NOMO-1 treated with dmso at 0.1 percent for 144 hours (cell line): ENCODE results near the gene RGS6.

Experiments
- DNase-seq: peaks from one replicate; lab custom pipeline; 2025; ENCODE audit not compliant: unreplicated experiment; lab: John Stamatoyannopoulos, UW

Gene RGS6

DNA sequence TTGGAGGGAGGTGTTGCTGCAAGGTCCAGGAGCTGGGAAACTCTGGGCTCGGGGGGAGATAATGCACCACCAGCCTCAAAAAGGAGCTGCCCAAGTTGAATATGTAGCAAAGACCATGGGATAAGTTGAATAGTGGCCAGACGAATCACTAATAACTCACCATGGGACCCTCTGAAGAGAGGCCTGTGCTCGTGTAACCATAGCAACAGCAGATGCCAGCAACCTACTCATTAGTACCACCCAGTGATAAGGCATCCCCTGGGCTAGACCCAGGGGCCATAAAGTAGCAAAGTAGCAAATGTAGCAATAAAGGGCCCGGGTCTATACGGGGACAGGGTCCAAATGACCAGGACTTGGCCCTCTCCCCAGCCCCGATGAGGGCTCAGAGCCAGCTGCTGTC is 633.7 kb downstream of the RGS6 start:
- no peak for DNase-seq

DNA sequence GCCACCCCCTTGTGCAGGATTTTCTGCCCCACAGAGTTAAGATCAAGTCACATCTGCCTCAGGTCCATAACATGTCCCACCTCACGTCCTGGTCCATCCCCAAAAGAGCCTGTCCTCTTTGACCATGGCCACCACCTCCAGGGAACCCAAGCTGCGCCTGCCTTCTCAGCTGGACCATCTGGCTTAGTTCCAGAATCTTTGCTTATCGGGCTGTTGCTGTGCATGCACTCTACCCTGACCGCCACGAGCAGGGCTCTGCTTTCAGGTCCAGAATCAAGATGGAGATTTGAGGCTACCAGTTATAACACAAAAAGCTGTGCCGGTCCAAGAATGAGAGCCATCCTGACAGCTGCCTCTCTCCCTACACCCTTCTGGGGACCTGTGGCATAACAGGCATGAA is 635.0 kb downstream of the RGS6 start:
- DNase-seq, result no peak

DNA sequence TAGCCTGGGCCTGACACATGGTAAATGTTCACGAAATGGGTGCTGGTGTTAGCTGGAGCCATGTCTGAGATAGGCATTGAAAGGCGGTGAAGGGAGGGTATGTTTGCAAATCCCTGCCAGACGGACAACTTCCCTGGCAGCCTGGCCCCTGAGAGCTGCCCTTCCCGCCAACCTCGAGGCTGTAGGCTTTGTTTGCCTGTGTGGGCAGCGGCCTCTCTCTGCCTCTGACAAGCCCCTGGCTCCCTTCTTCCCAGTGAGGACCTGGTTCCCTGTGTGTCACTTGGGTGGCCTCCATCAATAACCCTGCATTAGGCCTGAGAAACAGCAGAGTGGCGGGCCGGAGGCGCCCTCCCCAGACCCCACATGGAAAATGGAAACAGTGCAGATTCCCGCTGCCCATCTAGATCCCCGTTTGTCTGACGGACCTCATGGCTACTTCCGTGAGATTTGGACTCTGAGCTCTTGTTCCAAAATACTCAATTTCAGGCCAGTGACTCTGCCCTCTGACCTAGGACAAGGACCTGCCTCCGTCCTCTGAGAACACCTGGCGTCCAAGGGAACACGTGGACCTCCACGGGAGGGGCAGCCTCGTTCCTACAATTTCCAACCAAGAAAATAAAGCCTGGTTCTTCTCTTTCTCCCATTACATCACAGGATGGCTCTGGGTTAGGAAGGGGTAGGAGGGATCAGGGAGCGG is 636.2 kb downstream of the RGS6 start:
- DNase-seq, result no peak

DNA sequence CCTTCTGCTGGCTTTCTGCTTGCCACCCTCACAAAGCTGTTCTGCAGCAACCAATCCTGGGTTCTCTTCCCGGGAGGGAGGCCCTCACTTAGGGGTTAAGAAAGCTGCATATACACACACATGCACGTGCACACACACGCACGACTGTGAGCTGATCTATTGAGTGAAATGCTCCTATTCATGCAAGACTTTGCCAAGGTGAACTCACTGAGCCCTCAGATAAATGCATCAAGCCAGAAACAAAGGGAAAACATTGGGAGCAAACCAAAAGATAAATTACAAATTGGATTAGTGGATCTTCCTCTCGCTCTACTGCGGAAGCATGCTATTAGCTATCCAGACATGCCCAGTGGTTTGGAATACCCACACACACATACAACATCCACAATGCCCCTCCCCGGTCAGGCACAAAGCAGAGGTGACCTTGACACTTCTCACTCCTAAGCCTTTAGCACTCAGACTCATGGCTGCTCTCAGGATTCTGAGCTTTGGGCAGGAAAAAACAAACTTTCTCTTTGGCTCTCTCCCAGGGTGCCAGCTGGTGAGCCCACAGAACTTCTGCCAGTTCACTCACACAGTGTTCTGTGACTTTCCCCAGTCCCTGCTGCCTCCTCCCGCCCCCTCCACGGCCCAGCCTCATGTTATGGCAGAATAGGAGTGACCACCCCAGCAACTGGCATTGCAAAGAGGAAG is 641.6 kb downstream of the RGS6 start:
- DNase-seq, result no peak

DNA sequence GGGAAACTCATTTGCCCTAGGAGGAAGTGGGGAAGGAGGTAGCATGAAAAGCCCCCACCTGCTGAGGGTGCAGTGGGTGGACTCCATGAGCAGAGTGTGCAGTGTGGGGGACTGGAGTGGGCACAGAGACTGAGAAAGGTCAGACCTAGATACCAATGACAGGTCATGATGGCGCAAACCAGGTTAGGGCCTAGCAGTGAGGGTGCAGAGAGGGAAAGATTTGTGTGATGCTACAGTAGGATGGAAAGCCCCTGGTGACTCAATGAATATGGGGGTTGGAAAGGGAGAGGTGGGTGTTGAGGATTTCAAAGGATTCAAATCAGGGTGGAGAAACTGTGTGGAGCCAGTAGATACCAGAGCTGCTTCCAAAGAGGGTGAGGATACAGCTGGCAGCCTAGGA is 642.5 kb downstream of the RGS6 start:
- DNase-seq, result no peak

DNA sequence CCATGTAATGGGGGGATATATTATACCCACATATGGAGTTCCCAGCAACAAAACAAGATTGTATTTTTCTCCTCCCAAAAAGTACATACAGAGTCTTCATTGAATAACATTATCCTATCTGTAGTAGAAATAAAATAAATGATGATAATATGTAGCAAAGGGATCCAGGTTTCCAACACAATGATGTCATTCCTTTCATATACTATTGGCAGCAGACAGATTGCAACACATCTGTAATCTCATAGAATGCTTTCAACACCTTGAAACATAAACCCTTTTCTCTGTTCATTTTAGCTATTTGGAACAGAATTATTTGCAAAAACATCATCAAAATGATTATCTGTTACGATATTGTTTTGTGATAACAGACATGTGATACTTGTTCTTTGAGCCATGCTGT is 644.0 kb downstream of the RGS6 start:
- no peak for DNase-seq

DNA sequence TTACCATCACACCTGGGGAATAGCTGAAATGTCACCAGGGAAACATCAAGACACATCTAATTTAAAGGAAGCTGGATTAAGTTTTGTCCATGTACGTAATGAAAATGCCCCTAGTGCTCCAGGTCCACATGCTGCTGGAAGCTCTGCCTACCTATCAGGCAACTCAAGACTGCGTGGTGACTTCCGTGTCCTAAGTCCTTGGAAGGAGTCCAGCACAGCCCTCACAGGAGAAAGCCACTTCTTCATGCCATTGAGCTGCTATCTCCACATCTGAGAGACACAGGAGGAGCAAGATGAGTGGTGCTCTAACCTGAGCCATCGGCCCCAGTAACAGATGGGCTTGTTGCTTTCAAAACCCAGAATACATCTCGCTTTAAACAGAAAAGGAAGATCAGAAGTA is 645.3 kb downstream of the RGS6 start:
- DNase-seq, result no peak

DNA sequence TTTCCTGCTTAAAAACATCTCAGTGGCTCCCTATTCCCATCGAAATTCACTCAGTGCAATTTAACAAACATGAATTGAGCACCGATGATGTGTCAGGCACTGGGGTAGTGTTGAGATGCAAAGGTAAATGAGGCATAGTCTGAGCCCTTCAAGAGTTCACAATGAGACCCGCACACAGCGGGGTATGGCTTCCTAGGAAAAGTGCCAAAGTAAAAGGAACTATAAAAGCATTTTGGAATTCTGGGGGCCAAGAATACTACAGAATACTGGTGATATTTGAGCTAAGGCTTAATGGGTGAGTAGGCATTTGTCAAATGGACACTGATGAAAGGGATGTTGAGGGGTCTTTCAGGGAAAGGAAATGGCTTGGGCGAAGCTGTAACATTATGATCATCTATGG is 646.3 kb downstream of the RGS6 start:
- DNase-seq, result no peak

DNA sequence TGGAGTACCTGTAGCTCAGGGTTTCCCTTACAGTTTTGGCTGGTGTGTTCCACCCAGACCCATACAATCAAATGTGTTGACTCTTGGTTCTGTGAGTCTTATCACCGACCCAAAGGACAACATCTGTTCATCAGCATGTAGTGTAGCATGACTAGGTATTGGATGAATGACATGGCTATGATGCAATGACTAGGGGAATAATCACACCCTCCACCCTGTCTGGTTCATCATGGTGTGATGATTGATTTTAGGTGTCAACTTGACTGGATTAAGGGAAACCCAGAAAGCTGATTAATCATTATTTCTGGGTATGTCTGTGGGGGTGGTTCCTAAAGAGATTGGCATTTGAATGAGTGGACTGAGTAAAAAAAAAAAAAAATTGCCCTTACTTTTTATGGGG is 650.4 kb downstream of the RGS6 start:
- DNase-seq, result no peak

DNA sequence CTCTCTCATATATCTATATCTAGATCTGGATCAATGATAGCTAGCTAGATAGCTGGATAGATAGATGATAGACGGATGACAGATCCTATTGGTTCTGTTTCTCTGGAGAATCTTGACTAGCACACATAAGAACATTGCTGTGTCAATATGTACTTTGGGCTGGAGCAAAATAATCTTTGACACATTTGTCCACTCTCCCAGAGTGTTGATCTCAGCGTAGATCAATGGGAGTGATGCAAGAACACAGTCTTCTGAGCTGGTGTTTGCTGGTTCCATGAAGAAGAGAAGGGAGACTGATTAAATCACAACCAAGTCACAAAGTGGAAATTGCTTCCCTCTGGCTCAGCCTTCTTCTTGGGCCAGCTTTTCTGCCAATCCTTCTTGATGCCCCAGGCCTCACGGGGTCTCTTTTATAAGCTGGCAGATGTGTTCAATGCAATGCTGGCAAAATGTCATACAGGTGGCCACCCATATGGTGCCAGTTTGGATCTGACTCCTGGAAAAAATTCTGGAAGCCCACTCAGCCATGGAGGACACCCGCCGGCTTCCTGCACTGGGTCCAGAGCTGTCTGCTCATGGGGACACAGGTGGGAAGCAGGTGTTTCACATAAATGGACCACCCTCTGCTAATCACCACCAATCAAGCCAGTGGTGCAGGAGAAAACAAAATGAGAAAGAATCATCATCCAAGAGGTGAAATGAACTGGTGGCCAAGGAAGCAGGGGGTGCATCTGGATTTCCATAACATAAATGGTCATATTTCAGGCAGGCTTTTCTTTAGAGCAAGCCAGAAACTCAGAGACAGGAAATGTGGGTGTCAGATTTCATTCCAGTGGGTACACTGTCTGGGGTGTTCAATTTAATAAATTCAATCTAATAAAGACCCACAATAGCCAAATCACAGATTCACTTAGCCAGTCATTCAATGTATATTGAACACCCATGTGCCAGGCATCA is 651.4 kb downstream of the RGS6 start:
- no peak for DNase-seq

DNA sequence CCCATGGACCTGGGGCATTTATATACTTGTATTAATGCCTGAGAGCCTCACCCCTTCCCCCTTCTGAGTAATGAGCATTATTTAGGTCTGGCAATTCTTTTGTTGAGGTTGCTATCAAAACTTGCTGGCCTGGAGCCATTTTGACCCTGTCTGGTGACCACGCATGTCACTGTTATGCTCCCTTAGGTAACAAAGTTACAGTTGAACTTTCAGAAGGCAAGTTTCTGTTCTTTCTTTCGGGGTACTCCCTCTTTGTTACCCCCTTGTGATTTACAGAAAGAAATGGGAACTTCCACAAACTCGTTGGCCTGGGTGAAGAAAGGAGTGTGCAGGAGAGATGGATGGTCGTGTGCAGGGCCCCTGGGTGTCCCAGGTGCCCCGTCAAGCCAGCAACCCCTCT is 656.3 kb downstream of the RGS6 start:
- no peak for DNase-seq

DNA sequence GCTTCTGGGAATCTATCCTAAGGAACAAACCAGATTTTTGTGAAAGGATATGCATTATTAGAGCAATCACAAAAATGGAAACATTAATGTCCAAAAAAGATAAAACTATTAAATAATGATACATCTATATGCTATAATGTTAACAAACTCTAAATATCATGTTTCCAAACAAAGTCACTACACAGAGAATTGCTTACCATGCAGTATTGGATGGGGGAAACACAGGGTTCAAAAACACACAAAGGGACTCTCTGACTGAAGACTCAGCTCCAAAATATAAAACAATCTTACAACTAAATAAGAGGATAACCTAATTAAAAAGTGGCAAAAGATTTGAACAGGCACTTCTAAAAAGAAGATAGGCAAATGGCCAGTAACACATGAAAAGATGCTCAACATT is 657.4 kb downstream of the RGS6 start:
- no peak for DNase-seq

DNA sequence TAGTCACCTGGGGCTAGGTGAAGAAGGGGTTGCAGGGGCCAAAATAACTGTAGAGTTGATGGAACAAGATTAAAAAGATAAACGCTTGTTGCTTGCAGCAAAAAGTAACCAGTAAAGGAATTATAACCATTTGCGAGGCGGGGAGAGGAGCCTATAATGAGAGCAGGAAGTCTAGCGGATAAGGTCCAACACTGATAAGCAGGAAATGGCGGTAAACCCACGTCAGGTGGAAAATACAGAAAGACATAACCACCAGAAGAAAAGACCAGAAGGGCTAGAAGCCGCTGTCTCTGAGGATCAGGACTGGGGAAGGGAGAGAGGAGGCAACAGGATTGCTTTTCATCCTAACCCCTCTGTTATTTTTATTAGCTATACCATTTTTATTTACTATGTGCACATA is 658.3 kb downstream of the RGS6 start:
- no peak for DNase-seq

DNA sequence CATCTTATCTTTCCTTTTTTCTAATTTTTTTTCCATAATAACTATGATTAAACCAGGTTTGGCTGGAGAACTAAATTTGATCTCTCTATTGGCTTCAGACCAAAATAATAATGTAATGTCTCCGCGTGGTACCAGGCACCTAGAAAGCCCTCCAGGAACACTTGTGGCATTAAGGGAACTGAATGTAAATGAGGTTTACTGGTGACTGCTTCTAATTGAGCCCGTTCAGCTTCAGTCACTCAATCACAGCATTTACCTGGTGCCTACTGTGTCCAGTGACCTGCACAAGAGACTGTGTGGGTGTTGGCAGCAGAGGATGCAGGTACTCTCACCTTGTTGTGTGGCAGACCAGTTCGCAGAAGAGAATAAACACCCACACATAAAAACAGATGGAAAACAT is 659.2 kb downstream of the RGS6 start:
- no peak for DNase-seq

DNA sequence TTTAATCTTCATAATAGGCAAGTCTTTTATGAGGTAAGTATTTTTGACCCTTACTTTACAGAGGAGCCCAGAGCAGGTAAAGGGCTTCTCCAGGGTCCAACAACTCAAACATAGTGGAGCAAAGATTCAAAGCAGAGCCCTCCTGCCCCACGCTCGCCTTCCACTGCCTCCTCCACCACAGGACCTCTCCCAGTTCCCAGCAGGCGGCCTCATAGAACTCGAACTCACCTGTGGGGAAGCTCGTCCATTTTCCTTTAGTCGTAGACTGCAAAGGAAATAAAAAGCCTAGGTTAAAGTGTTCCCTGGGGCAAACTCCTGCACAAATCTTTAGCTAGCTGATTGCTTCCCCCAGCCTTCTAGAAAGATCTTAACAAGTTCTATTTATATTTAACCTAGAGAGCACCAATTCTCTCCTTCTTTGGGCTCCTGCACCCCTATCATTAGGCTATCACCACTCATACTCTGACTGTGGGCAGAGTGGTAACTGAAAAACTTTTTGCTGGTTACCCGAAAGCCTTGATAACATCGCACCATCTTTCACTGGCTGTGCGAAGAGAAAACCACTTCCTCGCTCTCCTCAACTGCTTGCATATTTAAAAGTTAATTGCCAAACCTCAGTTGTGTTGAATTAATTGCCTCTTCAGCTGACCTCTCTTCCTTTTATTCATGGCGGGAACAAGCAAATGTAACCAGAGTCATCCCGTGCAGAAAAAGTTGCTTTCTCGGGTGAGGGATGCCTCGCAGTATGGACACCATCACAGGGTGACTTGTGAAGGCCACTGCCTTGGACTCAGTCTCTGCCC is 662.1 kb downstream of the RGS6 start:
- DNase-seq, result peak; percentile 4

DNA sequence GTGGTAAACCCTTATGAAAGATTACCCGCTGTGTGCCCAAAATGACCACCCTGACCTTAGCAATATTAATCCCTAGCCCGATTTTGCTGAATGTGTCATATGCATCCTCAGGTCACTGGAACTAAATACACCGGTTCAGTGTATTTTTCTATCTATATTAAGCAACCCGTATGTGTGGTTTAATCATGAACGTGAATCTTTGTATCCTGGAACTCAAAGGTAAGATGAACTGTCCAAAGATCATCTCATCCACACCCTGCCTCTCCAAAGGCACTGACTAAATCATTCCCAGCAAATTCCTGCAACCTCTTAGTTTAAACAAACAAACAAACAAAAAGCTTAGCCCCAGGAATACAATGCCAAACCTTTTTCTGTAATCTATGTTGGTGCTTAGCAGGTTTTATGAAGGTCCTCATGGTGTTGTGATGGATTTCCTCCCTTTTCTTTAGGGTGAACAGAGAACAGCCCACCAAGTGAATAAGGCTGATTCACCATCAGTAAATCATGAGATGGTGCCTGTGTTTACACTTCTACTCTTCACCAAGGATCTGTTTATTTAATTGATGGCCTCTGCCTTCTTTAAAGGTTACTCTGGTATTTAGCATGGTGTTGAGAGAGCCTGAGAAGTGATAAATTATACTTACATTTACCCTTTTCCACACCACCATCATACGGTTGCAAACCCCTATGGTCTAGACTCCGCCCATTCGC is 663.1 kb downstream of the RGS6 start:
- DNase-seq, result no peak

DNA sequence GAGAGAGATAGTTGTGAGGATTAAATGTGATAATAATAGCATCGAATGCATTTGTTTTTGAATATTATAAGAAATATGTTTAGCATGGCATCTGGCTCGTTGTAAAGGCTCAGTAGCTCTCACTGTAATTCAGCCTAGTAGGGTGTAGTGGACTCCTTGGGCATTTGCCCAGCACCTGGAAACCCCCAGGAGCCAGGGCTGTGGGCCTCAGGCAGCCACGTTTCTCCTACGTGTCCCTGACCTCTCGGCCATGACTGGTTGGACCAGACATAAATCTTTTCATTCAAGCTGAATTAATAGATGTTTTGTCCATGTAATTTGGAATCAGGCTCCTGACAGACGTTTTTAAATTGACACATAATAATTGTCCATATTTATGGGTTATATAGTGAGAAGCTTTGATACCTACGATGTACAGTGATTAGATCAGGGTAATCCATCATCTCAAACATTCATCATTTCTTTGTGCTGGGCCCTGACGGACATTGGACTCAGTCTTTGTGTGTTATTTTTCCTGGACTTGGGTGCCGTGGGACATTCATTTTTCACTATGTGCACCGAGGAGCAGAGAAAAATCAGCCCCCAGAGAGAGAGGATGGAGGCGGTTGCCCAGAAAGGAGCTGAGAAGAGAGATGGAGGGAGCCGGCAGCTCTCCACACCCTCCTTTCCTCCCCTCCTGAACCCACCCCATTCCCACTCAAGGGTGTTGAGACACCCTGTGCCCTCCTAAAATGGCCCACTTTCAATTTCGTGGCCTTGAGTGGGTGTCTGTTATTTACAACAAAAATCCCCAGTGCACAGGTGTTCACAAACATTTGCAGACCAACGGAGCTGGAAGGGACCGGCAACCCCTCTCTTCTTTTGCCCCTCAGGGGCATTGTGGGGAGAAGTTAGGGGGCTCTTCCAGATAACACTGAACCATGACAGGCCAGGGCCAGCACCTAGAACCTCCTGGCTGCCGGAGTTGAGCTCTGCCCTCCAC is 665.3 kb downstream of the RGS6 start:
- DNase-seq, result no peak

DNA sequence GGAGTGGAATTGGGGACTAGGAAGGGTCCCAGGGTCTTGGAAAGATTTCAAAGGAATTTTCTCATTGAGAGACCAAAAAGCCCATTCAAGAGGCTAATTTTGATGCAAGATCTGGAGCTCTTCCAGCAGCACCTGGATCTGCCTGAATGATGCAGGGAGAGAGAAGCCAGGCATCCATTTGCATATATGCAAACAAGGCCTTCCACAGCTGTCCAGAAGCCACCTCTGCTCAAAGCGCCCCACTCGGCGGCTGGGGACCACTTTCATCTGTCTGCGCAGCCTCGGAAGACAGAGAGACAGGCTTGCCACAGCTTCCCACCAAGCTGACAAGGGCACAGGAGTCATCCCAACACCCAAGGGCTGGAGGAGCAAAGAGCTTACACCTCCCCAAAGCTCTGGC is 666.1 kb downstream of the RGS6 start:
- no peak for DNase-seq
